Kidney epithelial cell (primary cell): ENCODE measurements around the gene SLC30A2. TPM values are rescaled to one million over a fixed set of nuclear protein-coding genes. Genes with fewer than 3 reads are reported as not detected.

ENCODE experiments used
- DNase-seq: peaks from one replicate; pipeline ENCODE4 v3.0.0-alpha.2; 2010; ENCODE audit warnings: low read depth
- H3K27me3 ChIP-seq: 2 replicates; pipeline ENCODE4 v1.6.0; 2011; ENCODE audit warnings: low read length; ENCODE audit not compliant: control insufficient read depth, insufficient read depth
- H3K36me3 ChIP-seq: 2 replicates; pipeline ENCODE4 v1.5.1; 2011; ENCODE audit warnings: low read length; ENCODE audit not compliant: control insufficient read depth, insufficient read depth
- H3K4me3 ChIP-seq: 2 replicates; pipeline ENCODE4 v1.5.1; 2011; ENCODE audit warnings: low read depth, mild to moderate bottlenecking, control low read depth, low read length
- CTCF ChIP-seq: IDR thresholded peaks from 2 replicates; pipeline ENCODE4 v1.5.1; 2011; ENCODE audit warnings: mild to moderate bottlenecking, moderate library complexity, low read length, control low read depth, inconsistent platforms; ENCODE audit not compliant: insufficient read depth, poor library complexity, severe bottlenecking
- total RNA-seq: library from RNA; depleted of rRNA; stranded (reverse); fragments of >200 nt; gene quantifications from 2 replicates; pipeline ENCODE4 v1.2.3, GENCODE V29; 2015

The SLC30A2 gene
- total RNA-seq, 1 donor from 2014 or later: 0.75 TPM

GRCh38 chr1:26035959-26036755 is 9.8 kb downstream of the SLC30A2 start:
- peak; percentile 98 for TF ChIP-seq CTCF
- H3K27me3 ChIP-seq: no peaks in the 10 kb centered on the region
- peak overlapping the region; percentile 69 for H3K4me3 ChIP-seq
- peak; percentile 45 for DNase-seq
- H3K36me3 ChIP-seq: no peaks in the 10 kb centered on the region

- H3K36me3 ChIP-seq: no peaks in the 10 kb centered on the region
- H3K27me3 ChIP-seq: no peaks in the 10 kb centered on the region
- TF ChIP-seq CTCF: peak; percentile 6
- DNase-seq: peak; percentile 57
- H3K4me3 ChIP-seq: peak overlapping the region; percentile 69
Measured at GRCh38 chr1:26035203-26035958, 10.5 kb downstream of the SLC30A2 start.

- Histone ChIP-seq H3K4me3 (peak overlapping the region; percentile 69), H3K36me3 (no peaks in the 10 kb centered on the region), H3K27me3 (no peaks in the 10 kb centered on the region)
- DNase-seq: no peak
- no peak for TF ChIP-seq CTCF
Measured at GRCh38 chr1:26034504-26035202, 11.3 kb downstream of the SLC30A2 start.

DNA sequence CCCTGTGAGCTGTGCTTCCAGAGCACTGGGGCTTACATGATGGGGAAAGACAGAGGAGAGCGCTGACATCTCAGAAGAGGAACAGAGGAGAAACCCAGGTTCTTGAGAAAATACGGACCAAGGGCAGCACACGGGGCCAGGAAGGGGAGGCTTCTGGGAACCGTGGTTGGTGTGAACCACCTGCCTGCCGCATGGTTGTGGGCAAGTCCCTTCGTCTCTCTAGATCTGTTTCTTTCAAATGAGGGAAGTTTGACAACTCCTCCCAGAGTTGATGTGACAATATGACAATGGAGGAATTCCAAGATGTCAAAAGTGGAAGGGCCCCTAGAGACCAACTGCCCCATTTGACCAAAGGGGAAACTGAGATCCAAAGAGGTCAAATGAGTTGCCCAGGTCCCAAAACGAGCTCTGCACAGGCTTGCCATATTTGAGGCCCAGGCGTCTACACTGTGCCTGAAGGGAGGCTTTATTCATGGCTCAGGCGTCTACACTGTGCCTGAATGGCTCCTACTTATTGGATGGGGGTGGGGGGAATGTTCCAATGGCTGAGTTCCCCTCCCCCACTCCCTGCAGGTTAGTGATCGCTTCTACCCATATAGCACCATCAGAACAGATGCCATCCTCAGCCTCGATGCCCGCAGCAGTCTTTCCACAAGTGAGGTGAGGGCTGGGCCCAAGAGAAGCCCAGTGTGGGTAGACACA is 13.1 kb downstream of the SLC30A2 start:
- H3K4me3 ChIP-seq: no peak overlapping the region
- TF ChIP-seq CTCF: no peak
- no peak for DNase-seq
- no peaks in the 10 kb centered on the region for H3K27me3 ChIP-seq
- no peaks in the 10 kb centered on the region for H3K36me3 ChIP-seq

GRCh38 chr1:26031611-26032220 is 14.2 kb downstream of the SLC30A2 start:
- Histone ChIP-seq H3K4me3 (no peak overlapping the region), H3K27me3 (no peaks in the 10 kb centered on the region), H3K36me3 (no peaks in the 10 kb centered on the region)
- no peak for DNase-seq
- TF ChIP-seq CTCF: no peak
